Esophagus squamous epithelium (tissue), 4 donors: ENCODE results near the gene PDZRN4.

Experiments used
- CTCF ChIP-seq, 6 experiments: fragments of 450-650 bp in 4 of 6; fragments of 200-600 bp in 2 of 6; sonication (generic) in 2 of 6; IDR thresholded peaks; one replicate each; pipeline ENCODE4 v1.5.1; 2016 to 2019; ENCODE audit warnings: antibody characterized with exemption in 6 of 6, mild to moderate bottlenecking in 4 of 6, moderate library complexity in 4 of 6
- POLR2A ChIP-seq, 4 donors: fragments of 450-650 bp; IDR thresholded peaks; one replicate each; pipeline ENCODE4 v1.6.1; 2017; ENCODE audit warnings: antibody characterized with exemption in 4 of 4, mild to moderate bottlenecking in 4 of 4, moderate library complexity in 3 of 4

GRCh38 chr12:41286426-41286825 is 98.3 kb downstream of the PDZRN4 start:
- TF ChIP-seq CTCF (IDR thresholded peaks at IDR 0.05), result no peak
- TF ChIP-seq POLR2A (IDR thresholded peaks at IDR 0.05), result no peak
